HepG2 (cell line): ENCODE results near the gene PDZD2.

Experiments
- MAFG ChIP-seq: sonication (generic); formaldehyde crosslinking; IDR thresholded peaks from 2 replicates; pipeline ENCODE4 v1.5.1; 2020; ENCODE audit warnings: mild to moderate bottlenecking, missing genetic modification reagents
- TF ChIP-seq, protein P1 (sequence below): sonication (generic); formaldehyde crosslinking; IDR thresholded peaks from 2 replicates; pipeline ENCODE4 v1.4.0; 2020; ENCODE audit warnings: missing genetic modification reagents

- TF ChIP-seq, protein P1, sequence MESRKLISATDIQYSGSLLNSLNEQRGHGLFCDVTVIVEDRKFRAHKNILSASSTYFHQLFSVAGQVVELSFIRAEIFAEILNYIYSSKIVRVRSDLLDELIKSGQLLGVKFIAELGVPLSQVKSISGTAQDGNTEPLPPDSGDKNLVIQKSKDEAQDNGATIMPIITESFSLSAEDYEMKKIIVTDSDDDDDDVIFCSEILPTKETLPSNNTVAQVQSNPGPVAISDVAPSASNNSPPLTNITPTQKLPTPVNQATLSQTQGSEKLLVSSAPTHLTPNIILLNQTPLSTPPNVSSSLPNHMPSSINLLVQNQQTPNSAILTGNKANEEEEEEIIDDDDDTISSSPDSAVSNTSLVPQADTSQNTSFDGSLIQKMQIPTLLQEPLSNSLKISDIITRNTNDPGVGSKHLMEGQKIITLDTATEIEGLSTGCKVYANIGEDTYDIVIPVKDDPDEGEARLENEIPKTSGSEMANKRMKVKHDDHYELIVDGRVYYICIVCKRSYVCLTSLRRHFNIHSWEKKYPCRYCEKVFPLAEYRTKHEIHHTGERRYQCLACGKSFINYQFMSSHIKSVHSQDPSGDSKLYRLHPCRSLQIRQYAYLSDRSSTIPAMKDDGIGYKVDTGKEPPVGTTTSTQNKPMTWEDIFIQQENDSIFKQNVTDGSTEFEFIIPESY (CRISPR knock-in tag): no peak
- TF ChIP-seq MAFG (CRISPR knock-in tag): no peak
Observed at GRCh38 chr5:31769530-31769929, 130.6 kb downstream of the PDZD2 start.
